Colonic mucosa (tissue), 4 donors: ENCODE results near the gene PITPNB. TPM values are rescaled to one million over a fixed set of nuclear protein-coding genes. Genes with fewer than 3 reads are reported as not detected.

Source experiments
- DNase-seq: peaks from one replicate; pipeline ENCODE4 v3.0.0-alpha.2; 2020
- H3K27ac ChIP-seq: fragments of 200-600 bp; one replicate; pipeline ENCODE4 v1.8.0; 2021
- H3K27me3 ChIP-seq: fragments of 200-600 bp; one replicate; pipeline ENCODE4 v1.8.0; 2021
- H3K36me3 ChIP-seq: fragments of 200-600 bp; one replicate; pipeline ENCODE4 v1.8.0; 2021
- H3K4me1 ChIP-seq: fragments of 200-600 bp; one replicate; pipeline ENCODE4 v1.8.0; 2021; ENCODE audit warnings: mild to moderate bottlenecking
- H3K4me3 ChIP-seq: fragments of 200-600 bp; one replicate; pipeline ENCODE4 v1.8.0; 2021
- H3K9ac ChIP-seq, 2 donors: one replicate each; pipeline ENCODE4 v1.7.0; 2013; ENCODE audit warnings: control low read depth in 2 of 2, low read depth in 2 of 2, low read length in 2 of 2
- H3K9me3 ChIP-seq: fragments of 200-600 bp; one replicate; pipeline ENCODE4 v1.8.0; 2021
- intact Hi-C: fragments of 100-400 bp; cut with DNase I; formaldehyde crosslinking; loops from one replicate; pipeline ENCODE4 v1.14.1; 2022
- total RNA-seq, 2 donors: library from RNA; stranded (reverse); fragmentation: NEBNext Ultra II Directional in 1 of 2; extraction: Animal tissue kit (Norgen Biotek cat#: 25700) in 1 of 2; gene quantifications; one replicate each; pipeline ENCODE4 v1.2.1, GENCODE V29; 2021
- TF ChIP-seq, protein P1 (sequence below): fragments of 200-600 bp; IDR thresholded peaks from one replicate; pipeline ENCODE4 v1.8.0; 2022; ENCODE audit warnings: antibody characterized with exemption, mild to moderate bottlenecking
- donor health status: healthy.
- donor health status: DM: no; HTN: no; CAD: no.
- donor health status: DM: no; HTN: no; CAD: no.

PITPNB gene
- total RNA-seq, 2 donors from 2014 or later, result 40.0 to 51.6 TPM

DNA sequence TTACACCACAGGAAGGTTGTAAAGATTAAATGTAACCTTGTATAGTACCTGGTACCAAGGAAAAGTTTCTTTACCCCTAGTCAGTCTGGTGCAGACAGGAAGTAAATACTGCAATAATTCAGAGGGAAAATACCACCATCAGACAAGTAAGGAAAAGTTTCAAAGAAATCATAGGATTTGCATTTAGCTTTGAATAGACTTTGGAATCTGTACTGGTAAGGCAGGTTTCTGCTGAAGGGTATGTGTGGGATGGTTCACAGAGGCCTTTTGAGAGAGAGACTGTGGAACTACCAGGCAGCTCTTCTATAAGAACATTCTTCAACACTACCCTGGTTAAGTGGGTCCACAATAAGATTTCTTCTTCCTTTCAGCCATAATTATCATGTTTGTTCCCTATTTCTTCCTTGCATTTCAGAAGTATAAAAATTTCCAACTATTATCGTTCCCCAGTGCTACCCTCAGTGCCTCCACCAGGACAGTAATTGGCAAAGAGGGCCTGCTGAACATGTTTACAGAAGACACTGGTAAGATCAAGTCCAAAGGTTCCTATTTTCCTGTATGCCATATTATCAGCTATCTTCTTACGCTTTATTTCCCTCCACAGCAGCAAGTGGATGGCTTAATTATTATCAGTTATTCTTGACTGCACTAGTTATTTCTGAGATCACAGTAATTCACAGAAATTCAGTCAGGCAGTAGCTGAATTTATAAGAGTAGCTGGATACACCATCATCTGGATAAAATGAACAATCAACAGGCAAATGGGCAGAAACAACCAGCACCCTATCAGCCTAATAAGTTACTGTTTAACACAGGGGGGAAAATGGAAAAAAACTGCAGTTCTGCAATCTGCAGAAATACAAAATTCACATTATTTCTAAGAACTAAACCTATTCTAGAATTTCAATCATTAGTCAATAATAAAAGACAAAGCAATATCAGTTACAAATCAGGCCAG is 48.5 kb downstream of the PITPNB start:
- Histone ChIP-seq H3K9ac (peak overlapping the region in 1 of 2 donors; percentile 1), H3K27me3 (no peaks in the 10 kb centered on the region), H3K9me3 (no peaks in the 10 kb centered on the region), H3K27ac (peak overlapping the region; percentile 81), H3K4me1 (peaks cover 5% of the 10 kb centered on the region), H3K36me3 (no peaks in the 10 kb centered on the region), H3K4me3 (no peak overlapping the region)
- intact Hi-C loops, result no loop called here
- no peak for DNase-seq
- TF ChIP-seq, protein P1, sequence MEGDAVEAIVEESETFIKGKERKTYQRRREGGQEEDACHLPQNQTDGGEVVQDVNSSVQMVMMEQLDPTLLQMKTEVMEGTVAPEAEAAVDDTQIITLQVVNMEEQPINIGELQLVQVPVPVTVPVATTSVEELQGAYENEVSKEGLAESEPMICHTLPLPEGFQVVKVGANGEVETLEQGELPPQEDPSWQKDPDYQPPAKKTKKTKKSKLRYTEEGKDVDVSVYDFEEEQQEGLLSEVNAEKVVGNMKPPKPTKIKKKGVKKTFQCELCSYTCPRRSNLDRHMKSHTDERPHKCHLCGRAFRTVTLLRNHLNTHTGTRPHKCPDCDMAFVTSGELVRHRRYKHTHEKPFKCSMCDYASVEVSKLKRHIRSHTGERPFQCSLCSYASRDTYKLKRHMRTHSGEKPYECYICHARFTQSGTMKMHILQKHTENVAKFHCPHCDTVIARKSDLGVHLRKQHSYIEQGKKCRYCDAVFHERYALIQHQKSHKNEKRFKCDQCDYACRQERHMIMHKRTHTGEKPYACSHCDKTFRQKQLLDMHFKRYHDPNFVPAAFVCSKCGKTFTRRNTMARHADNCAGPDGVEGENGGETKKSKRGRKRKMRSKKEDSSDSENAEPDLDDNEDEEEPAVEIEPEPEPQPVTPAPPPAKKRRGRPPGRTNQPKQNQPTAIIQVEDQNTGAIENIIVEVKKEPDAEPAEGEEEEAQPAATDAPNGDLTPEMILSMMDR, result no peak

DNA sequence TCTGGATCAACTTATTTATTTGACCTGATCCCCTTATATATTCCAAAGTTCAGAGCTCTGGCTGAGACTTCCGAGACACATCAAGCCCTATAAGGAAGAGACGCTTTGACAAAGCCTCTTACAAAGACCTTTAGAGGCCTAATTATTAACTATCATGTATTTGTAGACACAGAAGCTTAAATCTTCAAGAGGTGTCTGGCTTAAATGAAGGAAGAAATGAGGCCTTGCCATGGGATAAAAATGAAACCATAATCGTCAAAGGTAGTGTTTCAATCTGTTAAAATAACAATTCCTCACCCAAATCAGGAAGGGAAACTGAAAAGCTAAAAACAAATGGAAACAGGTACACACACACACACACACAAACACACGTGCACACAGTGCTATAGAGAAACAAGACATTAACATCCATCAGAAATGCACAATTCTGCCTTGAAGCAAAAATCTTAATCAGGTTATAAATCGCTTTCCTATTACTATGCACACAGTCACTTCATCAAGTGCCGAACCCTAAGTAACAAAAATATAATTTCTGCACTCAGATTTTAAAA is 50.2 kb downstream of the PITPNB start:
- Histone ChIP-seq H3K36me3 (no peaks in the 10 kb centered on the region), H3K9ac (no peak overlapping the region), H3K27ac (peak overlapping the region; percentile 81), H3K4me3 (no peak overlapping the region), H3K9me3 (no peaks in the 10 kb centered on the region), H3K4me1 (peaks cover 5% of the 10 kb centered on the region), H3K27me3 (no peaks in the 10 kb centered on the region)
- DNase-seq, result no peak
- intact Hi-C loops, result no loop called here
- TF ChIP-seq, protein P1, result no peak

DNA sequence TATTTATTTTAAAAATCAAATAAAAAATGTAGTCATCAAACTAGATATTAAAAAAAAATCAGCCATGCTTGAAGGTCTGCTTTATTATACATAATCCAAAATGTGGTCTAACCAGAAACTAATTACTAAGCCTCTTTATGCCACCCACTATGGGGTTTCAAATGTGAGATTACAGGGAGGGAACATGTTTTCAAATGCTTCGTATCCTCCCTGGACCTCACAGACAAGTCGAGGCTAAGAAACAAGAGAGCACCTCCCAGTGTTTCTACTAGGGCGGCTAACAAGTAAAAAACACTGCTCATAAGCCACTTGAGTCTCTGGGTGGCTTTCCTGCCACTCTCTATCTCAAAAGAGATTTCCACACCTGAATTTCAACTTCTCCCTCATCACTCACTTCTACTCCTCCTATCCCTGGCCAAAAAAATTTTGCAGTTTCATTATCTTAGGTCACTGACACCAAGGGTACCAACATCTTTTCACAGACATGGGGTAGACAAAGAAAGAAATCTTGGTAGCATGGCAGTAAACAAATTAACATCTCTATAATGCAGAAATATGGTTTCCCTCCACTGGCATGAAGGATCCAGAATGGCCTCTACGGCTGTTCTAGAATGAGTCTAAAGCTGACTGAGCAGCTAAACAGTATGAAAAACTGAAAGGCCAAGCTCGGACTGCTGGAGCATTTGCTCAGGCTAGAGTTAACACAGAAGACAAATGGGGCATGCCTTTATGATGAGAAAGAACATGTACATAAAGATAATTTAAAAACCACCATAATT is 50.9 kb downstream of the PITPNB start:
- no peak for DNase-seq
- intact Hi-C loops, result no loop called here
- Histone ChIP-seq H3K9ac (peak overlapping the region in 1 of 2 donors; percentile 10), H3K36me3 (no peaks in the 10 kb centered on the region), H3K4me1 (peaks cover 5% of the 10 kb centered on the region), H3K4me3 (no peak overlapping the region), H3K27ac (peak overlapping the region; percentile 81), H3K27me3 (no peaks in the 10 kb centered on the region), H3K9me3 (no peaks in the 10 kb centered on the region)
- TF ChIP-seq, protein P1, result no peak

DNA sequence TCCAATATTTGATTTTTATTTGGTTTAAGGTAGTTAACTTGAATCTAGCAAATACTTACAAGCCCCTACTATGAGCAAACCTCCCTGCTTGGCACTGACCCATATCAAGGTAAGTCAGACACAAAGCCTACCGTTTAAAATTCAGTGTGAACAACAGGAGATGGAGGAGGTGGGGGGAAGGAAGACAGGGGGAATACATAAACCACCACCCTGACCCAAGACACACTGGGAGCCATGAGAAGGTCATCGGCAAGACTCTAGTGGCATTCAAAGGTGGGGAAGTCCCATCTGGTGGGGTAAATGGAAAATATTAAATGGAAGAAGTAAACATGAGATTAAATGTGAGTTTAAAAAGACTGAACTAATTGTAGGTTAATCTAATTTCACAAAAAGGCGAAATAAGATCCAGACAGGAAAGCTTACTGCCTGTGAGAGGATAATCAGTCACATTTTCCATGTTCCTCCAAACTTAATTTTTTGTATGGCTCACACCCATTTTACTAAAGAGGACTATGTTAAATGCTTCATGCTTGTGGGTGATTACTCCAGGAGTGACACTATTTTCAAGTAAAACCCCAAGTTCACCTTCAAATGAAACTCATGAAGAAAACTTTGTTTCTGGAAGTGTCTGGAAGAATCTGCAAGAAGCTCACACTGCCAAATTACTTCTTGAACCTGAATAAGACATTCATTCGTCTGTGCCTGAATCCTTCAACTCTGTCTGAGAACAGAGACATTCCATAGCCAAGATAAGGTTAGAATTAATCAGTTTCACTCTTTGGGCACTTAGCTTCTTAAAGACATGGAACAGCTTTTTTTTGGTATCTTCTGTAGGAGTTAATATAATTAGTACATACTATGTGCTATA is 51.7 kb downstream of the PITPNB start:
- DNase-seq, result no peak
- H3K27me3 ChIP-seq, result no peaks in the 10 kb centered on the region
- peak overlapping the region; percentile 81 for H3K27ac ChIP-seq
- no peak overlapping the region for H3K4me3 ChIP-seq
- H3K36me3 ChIP-seq, result no peaks in the 10 kb centered on the region
- intact Hi-C loops, result no loop called here
- H3K9ac ChIP-seq, result no peak overlapping the region
- peaks cover 5% of the 10 kb centered on the region for H3K4me1 ChIP-seq
- TF ChIP-seq, protein P1, result no peak
- no peaks in the 10 kb centered on the region for H3K9me3 ChIP-seq
